Measurements from ENCODE around the gene HS3ST3A1.
A peak's percentile ranks its signal among the peaks of the same experiment; 100 is the strongest.
"Not testable (repeated sequence)": the region's sequence is repeated elsewhere in the genome, so short reads cannot be mapped to it uniquely, and the experiment has no call there.

Gene HS3ST3A1

DNA sequence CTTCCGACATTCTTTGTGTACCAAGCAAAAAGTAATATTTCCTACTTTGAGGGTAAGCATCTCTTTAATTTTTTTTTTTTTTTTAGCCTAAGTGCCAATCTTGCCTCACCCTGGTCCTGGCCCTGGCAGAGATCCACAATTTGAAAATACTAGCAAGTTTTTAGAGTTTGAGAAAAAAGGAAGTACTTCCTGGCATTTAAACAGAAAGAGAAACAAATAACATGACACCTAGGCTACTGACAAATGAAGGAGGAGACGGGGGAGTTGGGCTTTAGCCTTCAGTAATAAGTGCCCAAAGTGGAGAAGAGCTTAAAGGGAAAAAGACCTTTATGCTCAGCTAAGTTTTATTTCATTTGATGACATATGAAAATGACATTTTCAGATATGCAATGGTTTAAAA is 92.8 kb downstream of the HS3ST3A1 start:
- no peak overlapping the region for H3K4me3 ChIP-seq (ENCODE audit: low read length)

DNA sequence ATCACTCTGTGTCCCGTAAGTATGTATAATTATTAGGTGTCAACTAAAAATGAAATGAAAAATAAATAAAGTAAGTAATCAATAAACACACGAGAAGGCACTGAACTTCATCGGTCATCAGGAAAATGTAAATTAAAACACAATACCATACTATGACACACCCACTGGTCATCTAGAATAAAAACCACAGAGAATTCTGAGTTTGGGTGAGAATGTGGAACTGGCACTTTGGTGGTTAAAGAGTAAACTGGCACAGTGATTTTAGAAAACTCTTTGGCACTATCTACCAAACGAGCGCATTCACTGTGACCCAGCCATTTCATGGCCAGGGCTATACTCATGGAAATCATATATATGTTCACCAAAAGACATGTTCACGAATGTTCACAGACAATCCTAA is 98.2 kb downstream of the HS3ST3A1 start:
- DNase-seq (ENCODE audit: low read depth, low spot score), result no peak
- H3K4me3 ChIP-seq (ENCODE audit: low read length), result no peak overlapping the region

More for the DNA sequence above, 92.8 kb downstream of the HS3ST3A1 start:
- no peak for DNase-seq (ENCODE audit: low read depth, low spot score)

GRCh38 chr17:13502263-13502662 is 99.5 kb downstream of the HS3ST3A1 start:
- no peak for DNase-seq (ENCODE audit: low read depth, low spot score)
- no peak overlapping the region for H3K4me3 ChIP-seq (ENCODE audit: low read length)

DNA sequence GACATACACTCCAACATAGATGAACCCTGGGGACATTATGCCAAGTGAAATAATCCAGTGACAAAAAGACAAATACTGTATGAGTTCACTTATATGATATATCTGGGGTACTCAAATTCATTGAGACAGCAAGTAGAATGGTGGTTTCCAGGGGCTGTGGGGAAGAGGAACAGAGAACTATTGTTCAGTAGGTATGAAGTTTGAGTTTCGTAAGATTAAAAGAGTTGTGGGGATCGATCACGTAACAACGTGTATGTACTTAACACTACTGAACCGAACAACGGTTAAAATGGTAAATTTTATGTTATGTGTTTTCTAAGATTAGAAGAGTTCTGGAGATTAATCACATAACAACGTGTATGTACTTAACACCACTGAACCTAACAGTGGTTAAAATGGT is 100.8 kb downstream of the HS3ST3A1 start:
- DNase-seq (ENCODE audit: low read depth, low spot score), result no peak
- H3K4me3 ChIP-seq (ENCODE audit: low read length), result no peak overlapping the region

GRCh38 chr17:13498184-13498583 is 103.5 kb downstream of the HS3ST3A1 start:
- DNase-seq (ENCODE audit: low read depth, low spot score), result no peak
- H3K4me3 ChIP-seq (ENCODE audit: low read length), result no peak overlapping the region

DNA sequence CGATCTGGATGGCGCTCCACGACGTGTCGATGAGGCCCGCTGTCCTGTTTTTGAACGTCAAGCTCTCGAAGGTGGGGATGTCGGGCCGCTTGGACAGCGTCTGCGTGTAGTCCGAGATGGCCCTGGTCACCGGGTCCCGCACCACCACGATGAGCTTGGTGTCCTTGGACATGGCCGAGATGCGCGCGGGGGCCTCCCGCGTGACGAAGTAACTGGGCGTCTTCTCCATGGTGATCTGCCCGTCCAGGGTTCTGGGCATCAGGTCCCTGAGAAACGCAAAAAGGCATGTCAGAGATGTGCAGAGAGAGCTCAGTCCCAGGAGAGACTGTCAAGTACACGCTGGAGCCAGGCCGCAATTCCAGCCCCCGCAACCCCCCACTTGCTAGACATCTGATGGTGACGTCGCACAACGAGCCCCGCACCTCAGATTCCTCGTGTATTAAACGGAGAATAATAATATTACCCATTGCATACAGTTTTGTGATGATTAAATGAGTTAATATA is 105.1 kb downstream of the HS3ST3A1 start:
- DNase-seq (ENCODE audit: low read depth, low spot score); H3K4me3 ChIP-seq (ENCODE audit: low read length): not testable (repeated sequence)

DNA sequence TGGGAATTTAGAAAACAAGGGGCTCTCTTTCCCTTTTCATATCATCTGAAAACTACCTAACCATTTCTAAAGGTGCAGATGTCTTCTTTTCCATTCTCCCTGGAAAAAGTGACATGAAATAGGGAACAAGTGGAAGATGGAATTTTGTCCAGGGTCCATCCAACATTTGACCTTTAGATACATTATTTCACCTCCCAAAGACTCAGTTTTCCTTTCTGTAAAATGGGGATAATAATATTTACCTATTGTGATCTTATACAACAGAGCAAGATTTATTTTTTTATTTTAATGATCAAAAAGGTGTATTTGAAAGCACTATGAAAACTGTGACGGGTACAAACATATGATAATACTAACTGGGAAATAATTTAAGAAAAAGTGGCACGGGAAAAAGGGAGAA is 106.3 kb downstream of the HS3ST3A1 start:
- no peak overlapping the region for H3K4me3 ChIP-seq (ENCODE audit: low read length)
- DNase-seq (ENCODE audit: low read depth, low spot score), result no peak

DNA sequence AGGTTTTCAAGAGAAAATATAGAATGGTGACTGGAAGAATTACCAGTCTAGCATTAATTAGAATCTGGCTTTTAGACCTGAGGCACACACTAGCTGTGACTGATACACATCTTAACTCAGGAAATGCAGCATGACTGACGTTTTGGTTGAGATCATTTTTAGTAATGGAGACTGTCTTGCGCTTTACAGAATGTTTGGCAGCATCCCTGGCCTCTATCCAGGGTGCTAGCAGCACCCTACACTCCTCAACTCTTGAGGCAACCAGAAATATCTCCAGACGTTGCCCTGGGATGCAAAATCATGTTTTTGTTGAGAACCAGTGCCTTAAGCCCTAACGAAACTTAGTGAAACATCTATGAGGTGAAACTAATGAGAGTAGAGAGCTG is 109.0 kb downstream of the HS3ST3A1 start:
- H3K4me3 ChIP-seq (ENCODE audit: low read length), result no peak overlapping the region
- DNase-seq (ENCODE audit: low read depth, low spot score), result no peak

- no peak for DNase-seq (ENCODE audit: low read depth, low spot score)
Observed at GRCh38 chr17:13491916-13492736, 109.6 kb downstream of the HS3ST3A1 start.

GRCh38 chr17:13491491-13491890 is 110.2 kb downstream of the HS3ST3A1 start:
- H3K4me3 ChIP-seq (ENCODE audit: low read length), result no peak overlapping the region
- no peak for DNase-seq (ENCODE audit: low read depth, low spot score)

More at GRCh38 chr17:13491916-13492736, 109.6 kb downstream of the HS3ST3A1 start:
- no peak overlapping the region for H3K4me3 ChIP-seq (ENCODE audit: low read length)

DNA sequence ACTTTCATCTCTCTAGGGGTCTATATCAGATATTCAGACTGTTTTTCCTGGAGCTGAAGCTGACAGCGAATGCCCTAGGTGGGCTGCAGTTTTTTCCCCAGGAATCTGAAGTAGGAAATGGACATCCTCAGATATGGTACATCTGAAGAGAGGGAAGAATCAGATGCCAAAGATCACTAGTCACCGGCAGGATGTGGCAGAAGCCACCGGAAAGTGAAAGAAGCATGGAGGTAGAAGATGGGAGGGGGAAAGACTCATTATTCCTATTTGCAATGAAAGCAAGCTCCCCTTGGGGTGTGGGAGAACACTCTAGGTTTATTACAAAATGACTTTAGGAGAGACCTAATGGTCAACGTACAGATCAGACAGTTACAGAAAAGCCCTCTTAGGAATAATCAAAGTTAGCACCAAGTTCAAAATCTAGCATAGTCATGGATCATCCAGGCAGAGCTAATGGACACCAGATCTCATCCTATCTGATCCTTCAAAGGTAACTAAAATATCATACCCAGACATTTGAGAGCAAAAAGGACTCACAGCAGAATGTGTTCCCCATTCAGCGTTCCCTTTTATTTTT is 110.7 kb downstream of the HS3ST3A1 start:
- DNase-seq (ENCODE audit: low read depth, low spot score), result peak; percentile 6
- no peak overlapping the region for H3K4me3 ChIP-seq (ENCODE audit: low read length)

DNA sequence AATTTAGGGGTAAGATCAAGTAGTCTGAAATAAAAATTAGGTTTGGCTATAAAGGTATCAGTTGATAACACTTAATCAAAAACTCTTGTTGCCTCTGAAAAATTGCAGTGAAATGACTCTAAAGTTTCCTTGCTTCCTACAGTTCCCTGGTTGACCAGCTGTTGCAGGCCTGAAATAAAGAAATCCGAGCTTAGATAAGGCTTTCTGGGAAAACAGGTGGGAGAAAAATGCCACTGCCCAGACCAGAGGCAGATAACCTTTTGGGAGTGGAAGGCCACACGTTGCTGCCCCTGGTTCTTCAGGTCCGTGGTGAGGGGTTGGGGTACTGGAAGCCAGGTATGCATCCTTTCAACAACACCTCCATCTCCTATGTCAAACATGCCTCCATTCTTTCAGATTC is 111.3 kb downstream of the HS3ST3A1 start:
- H3K4me3 ChIP-seq (ENCODE audit: low read length), result no peak overlapping the region
- no peak for DNase-seq (ENCODE audit: low read depth, low spot score)

DNA sequence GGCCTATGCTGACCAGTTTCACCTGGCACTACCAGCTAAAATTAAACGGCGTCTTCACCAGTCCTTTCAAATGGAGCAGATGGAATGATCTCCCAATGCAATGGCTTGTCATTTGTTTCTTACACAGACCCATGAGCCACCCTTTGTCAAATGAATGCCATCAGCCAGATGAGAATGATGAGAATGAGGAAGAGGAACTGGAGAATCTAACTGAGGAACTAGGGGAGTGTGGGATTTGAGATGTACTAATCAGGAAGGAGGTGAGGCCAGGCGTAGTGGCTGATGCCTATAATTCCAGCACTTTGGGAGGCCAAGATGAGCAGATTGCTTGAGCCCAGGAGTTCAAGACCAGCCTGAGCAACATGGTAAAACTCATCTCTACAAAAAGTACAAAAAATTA is 116.4 kb downstream of the HS3ST3A1 start:
- H3K4me3 ChIP-seq (ENCODE audit: low read length), result no peak overlapping the region
- no peak for DNase-seq (ENCODE audit: low read depth, low spot score)

DNA sequence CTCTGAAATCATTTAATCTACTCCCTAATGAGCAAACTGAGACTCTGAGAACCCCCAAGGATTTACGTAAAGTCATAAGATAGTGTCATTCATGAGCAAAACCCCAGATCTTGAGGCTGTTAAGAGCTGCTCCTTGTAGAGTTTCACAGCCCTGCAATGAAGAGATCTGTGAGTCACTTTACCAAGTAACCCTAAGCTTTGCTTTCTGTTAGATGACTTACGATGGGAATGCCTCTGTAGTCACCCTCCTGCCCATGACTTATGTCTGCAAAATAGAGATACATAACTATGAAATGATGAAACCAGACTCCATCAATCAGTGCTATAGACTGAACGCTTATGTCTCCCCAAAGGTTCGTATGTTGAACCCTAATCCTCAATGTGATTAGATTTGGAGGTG is 117.7 kb downstream of the HS3ST3A1 start:
- H3K4me3 ChIP-seq (ENCODE audit: low read length), result no peak overlapping the region
- no peak for DNase-seq (ENCODE audit: low read depth, low spot score)

GRCh38 chr17:13480877-13481276 is 120.9 kb downstream of the HS3ST3A1 start:
- no peak overlapping the region for H3K4me3 ChIP-seq (ENCODE audit: low read length)
- no peak for DNase-seq (ENCODE audit: low read depth, low spot score)

DNA sequence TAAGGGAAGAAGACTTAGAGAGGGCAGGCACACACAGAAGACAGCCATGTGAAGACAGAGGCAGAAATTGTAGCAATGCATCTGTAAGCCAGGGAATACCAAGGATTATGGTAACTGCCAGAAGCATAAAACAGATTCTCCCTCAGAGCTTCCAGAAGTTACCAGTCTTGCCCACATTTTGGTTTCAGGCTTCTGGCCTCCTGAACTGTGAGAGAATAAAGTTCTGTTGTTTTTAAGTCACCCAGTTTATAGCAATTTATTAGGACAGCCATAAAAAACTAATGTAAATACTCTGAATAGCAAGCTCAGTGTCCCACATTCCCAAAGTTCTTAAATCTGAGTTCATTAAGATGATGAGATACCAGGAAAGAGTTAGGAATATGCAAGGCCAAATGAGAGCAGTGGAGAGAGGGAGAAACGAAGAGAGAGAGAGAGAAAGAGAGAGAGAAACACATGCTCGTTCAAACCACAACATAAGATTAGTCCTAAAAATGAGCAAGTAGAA is 123.4 kb downstream of the HS3ST3A1 start:
- no peak for DNase-seq (ENCODE audit: low read depth, low spot score)
- no peak overlapping the region for H3K4me3 ChIP-seq (ENCODE audit: low read length)

DNA sequence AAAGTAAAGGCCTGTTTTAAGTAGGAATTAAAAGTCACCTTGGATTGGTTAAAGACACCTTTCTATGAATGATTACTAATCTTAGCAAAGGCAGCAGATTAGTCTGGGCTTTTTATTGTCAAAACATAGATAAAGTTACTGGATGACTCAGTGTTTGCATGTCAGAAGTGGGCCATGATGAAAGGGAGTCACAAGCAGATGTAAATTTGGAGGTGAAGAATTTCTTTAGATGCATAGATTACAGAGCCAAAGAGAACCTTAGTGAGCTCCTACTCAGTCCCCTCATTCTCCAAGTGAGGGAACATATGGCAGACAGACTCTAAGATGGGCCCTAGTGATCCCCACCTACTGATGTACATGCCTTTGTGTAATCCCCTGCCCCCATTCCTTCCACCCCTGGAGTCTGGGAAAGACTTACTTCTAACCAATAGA is 124.5 kb downstream of the HS3ST3A1 start:
- no peak for DNase-seq (ENCODE audit: low read depth, low spot score)
- H3K4me3 ChIP-seq (ENCODE audit: low read length), result no peak overlapping the region

DNA sequence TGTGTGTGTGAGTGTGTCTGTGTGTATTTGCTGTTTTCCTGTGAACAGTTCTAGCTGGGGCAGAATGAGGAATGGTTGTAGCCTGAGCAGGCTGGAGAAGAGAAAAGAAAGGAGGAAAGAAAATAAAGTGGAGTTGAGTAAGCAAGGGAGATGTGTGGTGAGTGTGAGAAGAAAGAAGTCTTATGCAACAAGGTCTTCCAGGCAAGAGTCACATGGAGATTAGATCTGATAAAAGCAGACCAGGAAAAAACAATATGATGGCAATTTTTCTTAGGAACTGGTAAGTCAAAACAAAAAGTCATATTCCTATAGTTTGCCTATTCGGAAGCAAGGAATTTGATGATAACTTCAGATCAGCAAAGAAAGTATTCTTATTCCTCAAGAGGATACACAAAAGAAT is 125.0 kb downstream of the HS3ST3A1 start:
- H3K4me3 ChIP-seq (ENCODE audit: low read length), result no peak overlapping the region
- no peak for DNase-seq (ENCODE audit: low read depth, low spot score)

- no peak for DNase-seq (ENCODE audit: low read depth, low spot score)
Observed at GRCh38 chr17:13475574-13476223, 126.0 kb downstream of the HS3ST3A1 start.

More at GRCh38 chr17:13475574-13476223, 126.0 kb downstream of the HS3ST3A1 start:
- no peak overlapping the region for H3K4me3 ChIP-seq (ENCODE audit: low read length)

Measured in Jurkat, Clone E6-1 (cell line).